COLO668 (cell line): ENCODE measurements around the gene PLPP3.
"Not testable (repeated sequence)": the region's sequence is repeated elsewhere in the genome, so short reads cannot be mapped to it uniquely, and the experiment has no call there.

Experiments used
- DNase-seq: peaks from one replicate; lab custom pipeline; 2025; ENCODE audit not compliant: unreplicated experiment; lab: John Stamatoyannopoulos, UW

PLPP3 gene

DNA sequence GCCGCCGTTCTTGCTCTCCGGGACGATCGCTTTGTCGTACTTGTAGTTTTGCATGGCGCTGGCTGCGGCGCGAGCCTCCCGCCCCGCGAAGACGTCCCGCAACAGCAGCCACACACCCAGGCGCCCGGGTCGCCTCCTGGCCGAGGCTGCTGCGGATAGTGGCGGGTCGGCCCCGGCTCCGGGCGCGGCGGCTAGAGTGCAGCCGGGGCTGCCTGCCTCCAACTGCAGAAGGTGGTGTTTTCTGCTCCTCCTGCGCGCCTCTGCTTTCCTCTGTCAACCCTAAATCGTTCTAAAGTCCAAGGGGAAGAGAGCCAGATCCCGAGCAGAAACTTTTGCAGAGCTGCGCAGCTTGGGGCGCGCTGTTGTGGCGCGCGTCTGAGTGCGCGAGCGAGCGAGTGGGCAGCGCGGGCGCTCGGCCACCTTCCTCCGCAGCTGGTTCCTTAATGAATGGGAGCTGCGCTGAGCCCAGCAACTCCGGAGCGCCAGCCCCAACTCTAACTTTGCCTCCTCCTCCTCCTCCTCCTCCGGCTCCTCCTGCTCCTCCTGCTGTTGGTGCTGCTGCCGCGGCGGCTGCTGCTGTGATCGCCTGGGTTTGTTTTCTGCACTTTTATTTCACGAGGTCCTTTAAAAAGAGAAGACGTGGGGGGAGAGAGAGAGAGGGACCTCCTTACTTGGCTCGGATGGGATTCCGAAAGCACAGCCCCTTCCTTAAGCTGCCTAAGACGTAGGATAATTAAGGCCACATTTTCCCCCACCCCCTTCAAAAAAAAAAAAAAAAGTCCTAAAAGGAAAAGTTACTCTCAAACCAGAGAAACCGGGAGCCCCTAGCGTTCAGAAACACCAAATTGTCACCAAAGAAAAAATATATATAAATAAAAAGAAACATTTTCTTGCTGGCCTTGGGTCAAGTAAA, at the start of gene PLPP3:
Gene PLPP3, minus strand, starts transcription at position 601 of the 913 bp plus-strand sequence. Its CDS starts 547 bp downstream, at position 54.
- peak; percentile 87 for DNase-seq

DNA sequence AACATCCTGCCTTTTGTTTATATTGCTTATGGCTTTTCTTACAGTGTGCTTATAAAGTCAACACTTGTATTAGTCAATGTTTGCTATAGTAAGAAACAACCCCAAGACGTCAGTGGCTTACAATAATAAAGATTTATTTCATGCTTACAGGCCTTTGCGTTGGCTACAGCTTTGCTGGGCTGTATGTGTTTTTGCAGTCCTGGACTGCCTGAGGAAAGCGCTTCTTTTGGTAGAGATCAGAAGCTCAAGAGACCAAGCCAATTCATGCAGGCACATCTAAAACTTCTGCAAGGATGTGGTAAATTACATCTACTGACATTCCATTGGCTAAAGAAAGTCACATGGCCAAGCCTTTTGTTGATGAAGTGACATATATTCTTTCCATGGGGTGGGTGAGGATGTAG, 48.3 kb upstream of the PLPP3 start:
- DNase-seq = no peak

DNA sequence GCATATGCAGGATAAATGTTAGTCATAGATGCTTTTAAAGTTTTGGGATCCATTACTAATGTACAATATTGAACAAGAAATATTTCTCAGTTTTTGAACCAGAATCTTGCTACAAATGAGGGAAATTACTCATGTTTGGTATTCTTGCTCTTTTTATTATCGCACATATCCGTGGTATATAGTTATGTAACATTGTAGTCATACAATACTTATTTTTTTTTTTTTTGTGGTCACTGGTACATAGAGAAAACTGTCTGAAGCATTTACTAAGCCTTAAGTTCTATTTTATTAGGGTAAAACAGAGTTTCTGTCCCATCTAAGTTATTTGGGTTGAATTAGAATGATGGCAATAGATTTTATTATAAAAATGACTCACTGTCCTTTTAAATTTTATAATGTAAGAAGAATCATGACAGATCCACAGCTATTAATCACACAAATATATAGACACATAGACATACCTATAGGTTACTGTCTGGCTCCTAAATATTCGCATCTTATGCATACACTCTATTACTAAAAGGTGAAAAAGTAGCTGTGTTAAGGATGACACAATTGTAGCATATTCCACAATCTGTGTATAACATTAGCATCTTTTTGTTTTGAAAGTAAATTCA, 47.8 kb upstream of the PLPP3 start:
- DNase-seq = no peak

GRCh38 chr1:56626546-56626945, 47.2 kb upstream of the PLPP3 start:
- DNase-seq = no peak

- no peak for DNase-seq
These were observed 46.6 kb upstream of the PLPP3 start for GRCh38 chr1:56625819-56626440.

DNA sequence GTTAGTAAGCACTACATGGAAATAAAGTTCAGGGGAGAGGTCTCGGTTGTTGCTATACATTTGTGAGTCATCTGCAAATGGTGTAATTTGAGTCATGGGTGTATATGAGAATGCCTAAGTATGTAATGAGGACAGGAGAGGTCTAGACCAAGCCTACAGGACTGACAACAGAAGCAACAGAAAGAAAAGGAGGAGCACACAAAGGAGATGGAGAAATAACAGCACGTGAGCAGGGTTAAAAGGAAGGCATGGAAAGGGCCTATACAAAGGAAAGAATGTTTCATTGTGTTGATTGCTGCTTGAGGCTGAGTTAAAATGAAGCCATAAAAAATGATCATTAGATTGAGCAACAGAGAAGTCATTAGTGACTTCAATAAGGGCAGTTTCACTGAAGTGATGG, 37.8 kb upstream of the PLPP3 start:
- no peak for DNase-seq

- DNase-seq = not testable (repeated sequence)
These were observed 31.4 kb upstream of the PLPP3 start for GRCh38 chr1:56610770-56611169.

DNA sequence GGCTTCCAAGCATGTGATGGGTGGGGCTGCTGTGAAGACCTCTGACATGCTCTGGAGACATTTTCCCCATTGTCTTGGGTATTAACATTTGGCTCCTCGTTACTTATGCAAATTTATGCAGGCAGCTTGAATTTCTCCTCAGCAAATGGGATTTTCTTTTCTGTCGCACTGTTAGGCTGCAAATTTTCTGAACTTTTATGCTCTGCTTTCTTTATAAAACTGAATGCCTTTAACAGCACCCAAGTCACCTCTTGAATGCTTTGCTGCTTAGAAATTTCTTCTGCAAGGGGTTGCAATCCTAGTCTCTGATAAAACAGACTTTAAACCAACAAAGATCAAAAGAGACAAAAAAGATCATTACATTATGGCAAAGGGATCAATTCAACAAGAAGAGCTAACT, 30.7 kb upstream of the PLPP3 start:
- not testable (repeated sequence) for DNase-seq

DNA sequence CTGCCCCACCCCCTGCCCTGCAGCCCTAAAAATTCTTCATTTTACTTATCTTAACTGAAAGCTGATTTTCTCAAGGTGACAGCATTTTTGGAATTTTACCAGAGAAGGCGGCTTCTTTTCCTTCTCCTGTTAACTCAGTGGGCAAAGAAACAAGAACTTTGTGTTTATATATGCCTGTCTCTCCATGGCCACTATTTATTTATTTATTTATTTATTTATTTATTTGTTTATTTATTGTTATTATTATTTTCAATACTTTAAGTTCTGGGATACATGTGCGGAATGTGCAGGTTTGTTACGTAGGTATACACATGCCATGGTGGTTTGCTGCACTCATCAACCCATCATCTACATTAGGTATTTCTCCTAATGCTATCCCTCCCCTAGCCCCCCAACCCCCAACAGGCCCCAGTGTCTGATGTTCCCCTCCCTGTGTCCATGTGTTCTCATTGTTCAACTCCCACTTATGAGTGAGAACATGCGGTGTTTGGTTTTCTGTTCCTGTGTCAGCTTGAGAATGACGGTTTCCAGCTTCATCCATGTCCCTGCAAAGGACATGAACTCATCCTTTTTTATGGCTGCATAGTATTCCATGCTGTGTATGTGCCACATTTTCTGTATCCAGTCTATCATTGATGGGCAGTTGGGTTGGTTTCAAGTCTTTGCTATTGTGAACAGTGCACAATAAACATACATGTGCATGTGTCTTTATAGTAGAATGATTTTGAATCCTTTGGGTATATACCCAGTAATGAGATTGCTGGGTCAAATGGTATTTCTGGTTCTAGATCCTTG, 16.2 kb upstream of the PLPP3 start:
- DNase-seq = not testable (repeated sequence)

GRCh38 chr1:56591909-56592308, 12.5 kb upstream of the PLPP3 start:
- no peak for DNase-seq

DNA sequence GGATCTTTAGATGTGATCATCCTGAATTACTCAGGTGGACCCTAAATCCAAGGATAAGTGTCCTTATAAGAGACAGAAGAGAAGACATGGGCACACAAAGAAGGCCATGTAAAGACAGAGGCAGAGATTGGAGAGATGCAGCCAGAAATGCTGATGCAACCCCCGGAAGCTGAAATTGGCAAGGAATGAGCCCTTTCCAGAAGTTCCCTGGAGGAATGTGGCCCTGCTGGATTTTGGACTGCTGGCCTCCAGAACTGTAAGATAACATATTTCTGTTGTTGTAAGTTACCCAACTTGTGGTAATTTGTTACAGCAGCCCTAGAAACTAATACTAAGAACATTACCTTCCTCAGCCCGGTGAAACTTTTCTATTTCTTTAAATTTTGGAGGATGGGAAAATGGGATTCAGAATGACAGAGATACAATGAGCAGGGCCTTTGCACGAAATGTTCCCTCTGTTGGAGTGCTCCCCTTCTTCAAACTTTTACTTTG, 11.2 kb upstream of the PLPP3 start:
- DNase-seq = no peak

- no peak for DNase-seq
These were observed 10.0 kb upstream of the PLPP3 start for GRCh38 chr1:56589369-56589768.

- no peak for DNase-seq
These were observed 7.1 kb upstream of the PLPP3 start for GRCh38 chr1:56586502-56586901.

- DNase-seq = no peak
These were observed 6.6 kb upstream of the PLPP3 start for GRCh38 chr1:56585985-56586384.

DNA sequence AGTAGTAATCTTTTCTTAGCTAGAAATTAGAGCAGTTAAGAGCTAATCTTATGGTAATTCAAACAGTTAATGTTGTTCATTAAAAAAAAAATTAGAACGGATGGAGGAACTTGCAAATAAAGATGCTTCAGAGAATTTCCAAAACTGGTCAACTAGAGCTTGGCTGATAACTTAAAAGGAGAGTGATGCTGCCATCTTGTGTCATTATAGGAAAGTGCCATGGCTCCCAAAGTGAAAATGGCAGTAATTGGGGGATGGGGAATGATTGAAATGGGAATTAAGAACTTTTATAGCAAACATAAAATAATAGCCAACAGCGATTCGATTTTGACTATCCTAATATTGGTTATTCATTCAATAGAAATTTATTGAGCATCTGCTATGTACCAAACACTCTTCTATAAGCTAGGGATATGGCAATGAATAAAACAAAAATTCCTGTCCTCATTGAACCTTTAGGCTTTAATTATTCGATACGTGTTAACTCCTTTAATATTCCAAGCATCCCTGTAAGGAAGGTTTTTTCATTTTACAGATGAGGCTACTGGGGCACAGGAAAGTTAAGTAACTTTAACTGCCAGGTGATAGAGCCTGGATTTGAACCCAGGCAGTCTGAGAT, 5.7 kb upstream of the PLPP3 start:
- DNase-seq = peak; percentile 46

DNA sequence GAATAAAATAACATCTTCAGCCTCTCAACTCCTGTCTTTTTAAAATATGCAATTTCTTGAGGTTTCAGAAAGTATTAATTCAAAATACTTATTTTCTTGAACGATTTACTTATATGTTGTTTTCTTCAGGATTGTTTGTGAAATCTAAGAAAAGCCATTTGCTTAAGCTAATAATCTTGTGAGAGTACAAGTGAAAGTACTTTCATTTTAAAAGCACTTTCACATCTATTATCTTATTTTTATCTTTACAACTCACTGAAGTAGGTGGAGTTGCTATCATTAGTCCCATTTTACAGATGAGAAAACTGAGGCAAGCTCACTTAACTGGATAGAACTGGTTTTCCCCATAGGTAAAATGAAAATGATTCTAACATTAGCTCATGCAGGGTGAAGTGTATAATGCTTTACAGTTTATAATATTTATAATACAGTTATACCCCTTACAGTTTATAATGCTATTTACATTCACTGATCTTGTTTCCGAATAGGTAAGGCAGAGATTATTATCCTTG, 4.7 kb upstream of the PLPP3 start:
- no peak for DNase-seq

- no peak for DNase-seq
These were observed 1.4 kb upstream of the PLPP3 start for GRCh38 chr1:56580771-56581170.

GRCh38 chr1:56578138-56578962, 1.0 kb downstream of the PLPP3 start:
- peak; percentile 95 for DNase-seq

- peak; percentile 40 for DNase-seq
These were observed 1.8 kb downstream of the PLPP3 start for GRCh38 chr1:56577406-56578137.
